ENCODE data around the gene TSPAN13.

- TF ChIP-seq POLR2AphosphoS5 (IDR thresholded peaks at IDR 0.05) (no peak), CTCF (IDR thresholded peaks at IDR 0.05) (no peak), POLR2A (IDR thresholded peaks at IDR 0.05) (no peak), EP300 (IDR thresholded peaks at IDR 0.05) (no peak)
Measured at GRCh38 chr7:16818732-16819131, 65.2 kb downstream of the TSPAN13 start.
